Prostate gland (tissue), 2 donors: ENCODE measurements around the gene SCYL2.

Experiments
- POLR2A ChIP-seq: fragments of 450-650 bp; IDR thresholded peaks from one replicate; pipeline ENCODE4 v1.6.1; 2016; ENCODE audit warnings: antibody characterized with exemption, mild to moderate bottlenecking
- POLR2AphosphoS5 ChIP-seq: sonication (generic); formaldehyde crosslinking; IDR thresholded peaks from one replicate; pipeline ENCODE4 v1.6.1; 2017; ENCODE audit warnings: antibody characterized with exemption
- TF ChIP-seq, protein P1 (sequence below), 4 experiments: fragments of 200-600 bp in 2 of 4; fragments of 450-650 bp in 2 of 4; sonication (generic) in 2 of 4; IDR thresholded peaks; 1 replicate in 3 of 4; 2 replicates in 1 of 4; pipeline ENCODE4 v1.5.1; 2016 to 2019; ENCODE audit warnings: antibody characterized with exemption in 4 of 4, mild to moderate bottlenecking in 2 of 4, moderate library complexity in 2 of 4

DNA sequence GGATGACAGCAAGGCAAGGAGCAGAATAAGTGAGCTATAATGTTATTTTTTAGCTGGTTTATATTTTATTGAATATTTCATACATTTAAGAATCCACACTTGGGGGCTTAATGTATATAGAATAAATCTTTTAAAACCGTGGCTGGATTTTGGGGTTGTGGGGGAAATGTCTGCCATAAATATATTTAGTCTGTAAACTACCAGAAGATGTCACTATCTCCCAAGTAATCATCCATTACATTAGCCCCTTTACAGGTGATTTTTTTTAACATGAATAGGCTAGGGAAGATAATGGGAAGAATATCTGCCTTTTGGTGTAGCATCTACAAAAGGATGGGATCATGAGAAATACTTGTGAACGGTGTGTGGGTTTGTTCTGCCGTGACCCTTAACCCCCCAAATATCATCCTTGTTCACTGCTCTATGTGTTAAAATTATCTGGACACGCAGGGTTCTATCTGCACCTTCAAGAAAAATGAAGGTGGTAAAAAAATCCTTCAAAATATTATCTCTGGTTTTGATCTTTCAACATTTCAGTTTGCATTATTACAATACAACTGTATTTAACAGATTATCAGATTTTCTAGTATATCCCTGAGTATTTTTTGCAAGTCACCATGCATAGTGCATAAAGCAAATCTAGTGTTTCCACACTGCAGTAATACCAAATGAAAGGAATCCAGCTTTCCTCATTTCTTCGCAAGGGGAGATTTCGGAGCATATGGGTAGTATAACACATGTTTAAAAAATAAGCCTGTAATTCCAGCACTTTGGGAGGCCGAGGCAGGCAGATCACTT, 81.9 kb downstream of the SCYL2 start:
- TF ChIP-seq, protein P1, sequence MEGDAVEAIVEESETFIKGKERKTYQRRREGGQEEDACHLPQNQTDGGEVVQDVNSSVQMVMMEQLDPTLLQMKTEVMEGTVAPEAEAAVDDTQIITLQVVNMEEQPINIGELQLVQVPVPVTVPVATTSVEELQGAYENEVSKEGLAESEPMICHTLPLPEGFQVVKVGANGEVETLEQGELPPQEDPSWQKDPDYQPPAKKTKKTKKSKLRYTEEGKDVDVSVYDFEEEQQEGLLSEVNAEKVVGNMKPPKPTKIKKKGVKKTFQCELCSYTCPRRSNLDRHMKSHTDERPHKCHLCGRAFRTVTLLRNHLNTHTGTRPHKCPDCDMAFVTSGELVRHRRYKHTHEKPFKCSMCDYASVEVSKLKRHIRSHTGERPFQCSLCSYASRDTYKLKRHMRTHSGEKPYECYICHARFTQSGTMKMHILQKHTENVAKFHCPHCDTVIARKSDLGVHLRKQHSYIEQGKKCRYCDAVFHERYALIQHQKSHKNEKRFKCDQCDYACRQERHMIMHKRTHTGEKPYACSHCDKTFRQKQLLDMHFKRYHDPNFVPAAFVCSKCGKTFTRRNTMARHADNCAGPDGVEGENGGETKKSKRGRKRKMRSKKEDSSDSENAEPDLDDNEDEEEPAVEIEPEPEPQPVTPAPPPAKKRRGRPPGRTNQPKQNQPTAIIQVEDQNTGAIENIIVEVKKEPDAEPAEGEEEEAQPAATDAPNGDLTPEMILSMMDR (IDR thresholded peaks at IDR 0.05): peak in 2 of 4 experiments; percentile 32 to 43
- TF ChIP-seq POLR2A (no peak), POLR2AphosphoS5 (no peak)
